ENCODE results near the gene SUFU. TPM values are rescaled to one million over a fixed set of nuclear protein-coding genes. Genes with fewer than 3 reads are reported as not detected.

SUFU gene
- total and polyA plus RNA-seq, 2 experiments from 2014 or later: 2.8 to 5.6 TPM

- Histone ChIP-seq H3K27ac (ENCODE audit: low read depth) (no peak overlapping the region), H3K9me2 (ENCODE audit: insufficient read depth) (no peaks in the 10 kb centered on the region), H3K4me3 (peak overlapping the region; percentile 85), H2AFZ (no peak overlapping the region), H3F3A (replicated peaks; ENCODE audit: low read depth) (0 out of 2 replicates have a peak, but pooled peaks cover 20% of the 10 kb centered on the region), H3K36me3 (ENCODE audit: insufficient read depth) (no peaks in the 10 kb centered on the region), H4K20me1 (replicated peaks; ENCODE audit: insufficient read depth) (no peaks in the 10 kb centered on the region; the same call in 1 of the 2 replicates), H3K4me1 (ENCODE audit: insufficient read depth) (peaks cover 29% of the 10 kb centered on the region), H3K79me2 (replicated peaks; ENCODE audit: insufficient read depth) (peaks cover 23% of the 10 kb centered on the region; the same call in 1 of the 2 replicates), H3K4me2 (peak overlapping the region; percentile 96), H3K27me3 (ENCODE audit: insufficient read depth) (peaks cover 5% of the 10 kb centered on the region; the same call in 1 of the 2 replicates)
- Mint-ChIP-seq H3K4me1 (peaks cover 36% of the 10 kb centered on the region), H3K4me3 (peak overlapping the region; percentile 90), H3K9me3 (no peaks in the 10 kb centered on the region), H3K27me3 (ENCODE audit: insufficient read depth, low read depth, poor library complexity) (peaks cover 16% of the 10 kb centered on the region), H3K27ac (no peak overlapping the region), H3K36me3 (ENCODE audit: low read depth) (no peaks in the 10 kb centered on the region; the same call in 1 of the 3 replicates)
- ATAC-seq (no peak), DNase-seq (ENCODE audit: low spot score) (no peak)
- TF ChIP-seq ZNF114 (CRISPR knock-in tag; IDR thresholded peaks at IDR 0.05) (no peak), STAT1 (IDR thresholded peaks at IDR 0.05; ENCODE audit: unreplicated experiment) (no peak), ETS1 (IDR thresholded peaks at IDR 0.05) (no peak), EZH2 (IDR thresholded peaks at IDR 0.05; ENCODE audit: low read depth, unreplicated experiment) (no peak), NANOG (IDR thresholded peaks at IDR 0.05; ENCODE audit: borderline replicate concordance) (no peak), REST (IDR thresholded peaks at IDR 0.05; ENCODE audit: unreplicated experiment) (no peak), CREB1 (CRISPR knock-in tag; IDR thresholded peaks at IDR 0.05; ENCODE audit: low read depth) (no peak), ZNF462 (CRISPR knock-in tag; IDR thresholded peaks at IDR 0.05) (no peak)
These were observed 41.2 kb upstream of the SUFU start for GRCh38 chr10:102462512-102463054.
